Adipose tissue (tissue), 3 donors: ENCODE data around the gene DDX54. TPM values are rescaled to one million over a fixed set of nuclear protein-coding genes. Genes with fewer than 3 reads are reported as not detected.
"Not testable (repeated sequence)": the region's sequence is repeated elsewhere in the genome, so short reads cannot be mapped to it uniquely, and the experiment has no call there.

ENCODE experiments used
- H3K27ac ChIP-seq: one replicate; pipeline ENCODE4 v1.5.1; 2013; ENCODE audit warnings: low read depth, low read length
- WGBS, 3 donors: extraction: QIAGEN DNeasy Blood & Tissue Kit; methylation state at CpG; one replicate each; pipeline ENCODE4 v1.1.7; 2013; 5-methylcytosine and 5-hydroxymethylcytosine counted together
- polyA plus RNA-seq, 3 donors: library from polyadenylated mRNA; stranded (reverse); fragments of 200-250 nt; gene quantifications; one replicate each; pipeline ENCODE4 v1.2.3, GENCODE V29; 2013
- donor health status: healthy with polysubstance abuse.
- donor health status: Bipolar disorder and iron deficiency.
- donor health status: healthy.

The DDX54 gene
- polyA plus RNA-seq, 3 donors: 25.8 to 49.2 (median 38.6) TPM

DNA sequence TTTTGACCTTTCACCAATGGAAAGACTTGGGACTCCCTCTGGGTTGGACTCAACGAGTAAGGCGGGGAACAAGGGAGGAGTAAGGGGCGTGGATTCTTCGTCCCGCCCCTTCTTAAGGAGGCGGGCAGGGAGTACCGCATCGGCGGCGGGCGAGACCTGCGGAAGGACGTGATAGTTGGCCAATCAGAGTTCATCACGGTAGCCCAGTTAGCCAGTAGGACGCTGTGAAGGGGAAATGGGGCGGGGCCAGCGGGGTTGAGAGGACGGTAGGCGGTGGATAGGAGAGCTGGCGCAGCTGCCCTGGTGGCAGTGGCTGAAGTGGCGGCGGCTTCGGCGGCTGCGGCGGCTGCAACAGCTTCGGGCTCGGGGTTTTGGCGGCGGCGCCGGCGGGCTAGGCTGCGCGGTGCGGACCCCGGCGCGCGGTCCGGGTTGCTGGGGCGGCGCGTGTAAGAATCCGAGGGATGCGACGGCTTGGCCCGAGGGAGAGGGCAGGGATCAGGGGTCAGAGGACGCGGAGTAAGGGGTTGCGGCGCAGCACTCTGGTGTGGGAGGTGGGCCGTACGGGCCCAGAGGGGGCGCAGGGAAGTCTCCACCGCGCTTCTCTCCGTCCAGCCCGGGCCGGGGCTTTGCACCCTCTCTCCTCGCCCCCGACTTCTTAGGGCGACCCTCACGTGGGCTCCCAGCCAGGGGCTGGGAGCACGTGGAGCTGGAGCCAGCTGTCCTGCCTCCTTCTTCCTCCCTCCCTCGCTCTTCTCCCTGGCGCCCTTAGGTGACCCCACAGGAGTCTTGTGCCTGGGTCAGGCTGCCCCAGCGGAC is 36.1 kb upstream of the DDX54 start, which contains the start of gene TPCN1:
TPCN1 (plus strand) TSS at position 284 of the 816 bp plus-strand sequence. CDS start 5,389 bp downstream, outside the sequence.
- no peak within 1 kb of the TSS for H3K27ac ChIP-seq
- WGBS, 3 donors: 0 to 1% (median 1%) methylated on average over 56 to 68 of the region's 68 CpGs

DNA sequence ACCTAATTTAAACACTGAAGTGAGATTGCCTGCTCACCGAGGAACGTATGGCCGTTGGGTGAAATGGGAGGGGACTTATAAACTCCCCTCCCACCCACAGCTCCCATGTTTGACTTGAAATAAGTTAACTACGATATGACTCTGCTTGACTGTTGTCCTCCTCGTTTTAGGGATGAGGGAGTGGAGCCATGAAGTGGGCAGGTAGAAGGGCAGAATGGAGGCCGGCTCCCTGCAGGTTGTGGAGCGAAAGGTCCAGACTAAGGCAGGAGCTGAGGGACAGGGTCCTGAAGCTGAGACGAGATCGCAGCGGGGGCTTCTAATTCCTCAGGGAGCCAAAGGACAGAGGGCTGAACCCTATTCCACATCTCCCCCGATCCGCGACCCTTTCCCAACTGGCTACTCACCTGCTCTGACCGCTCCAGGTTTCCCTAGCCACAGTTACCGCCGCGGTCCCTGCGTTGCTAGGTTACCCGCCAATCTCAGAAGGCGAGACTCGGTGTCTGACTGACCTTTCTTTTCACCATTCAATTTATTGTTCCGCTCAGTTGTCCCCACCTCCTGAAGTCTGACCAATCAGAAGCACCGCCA is 35.4 kb upstream of the DDX54 start:
- no peak overlapping the region for H3K27ac ChIP-seq
- 1 to 2% (median 1%) methylated on average over 23 of the region's 23 CpGs for WGBS, 3 donors

- H3K27ac ChIP-seq: no peak overlapping the region
- 85 to 89% (median 88%) methylated on average over 2 of the region's 2 CpGs for WGBS, 3 donors
Observed at GRCh38 chr12:113216027-113216426, 30.7 kb upstream of the DDX54 start.

DNA sequence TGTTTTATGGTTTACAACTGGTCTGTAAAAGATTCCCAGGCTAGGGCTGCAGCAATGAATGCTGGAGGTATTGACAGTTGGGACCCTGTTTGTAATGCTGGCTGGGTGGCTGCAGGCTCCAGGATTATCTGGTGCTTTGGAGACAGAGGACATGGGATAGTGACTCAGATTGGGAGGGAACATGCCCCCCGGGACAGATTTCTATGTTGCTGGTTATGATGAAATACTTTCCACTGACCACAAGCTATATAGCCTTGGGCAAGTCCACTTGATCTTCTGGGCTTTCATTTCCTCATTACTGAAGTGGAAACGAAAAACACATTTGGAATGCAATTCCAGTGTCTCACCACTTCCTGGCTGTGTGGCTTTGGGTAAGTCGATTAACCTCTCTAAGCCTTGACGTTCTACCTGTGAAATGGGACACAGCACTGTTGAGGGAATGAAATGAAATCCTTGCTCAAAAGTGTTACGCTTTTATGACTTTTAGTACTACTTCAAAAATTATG is 29.7 kb upstream of the DDX54 start:
- 29 to 65% (median 30%) methylated on average over 5 of the region's 5 CpGs for WGBS, 3 donors
- H3K27ac ChIP-seq: no peak overlapping the region

DNA sequence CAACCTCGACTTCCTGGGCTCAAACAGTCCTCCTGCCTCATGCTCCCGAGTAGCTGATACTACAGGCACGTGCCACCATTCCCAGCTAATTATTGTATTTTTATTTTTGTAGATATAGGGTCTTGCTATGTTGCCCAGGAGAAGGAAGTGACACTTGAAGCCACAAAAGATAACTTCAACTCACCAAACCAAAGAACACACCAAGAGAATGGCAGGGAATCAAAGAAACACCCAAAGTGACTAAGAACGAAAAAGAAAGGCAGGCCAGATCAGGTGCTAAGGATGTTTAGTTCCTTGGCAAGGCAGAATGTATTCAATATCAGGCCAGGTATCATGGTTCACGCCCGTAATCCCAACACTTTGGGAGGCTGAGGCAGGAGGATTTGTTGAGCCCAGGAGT is 25.9 kb upstream of the DDX54 start:
- no peak overlapping the region for H3K27ac ChIP-seq
- 82 to 93% (median 91%) methylated on average over 6 of the region's 6 CpGs for WGBS, 3 donors

- no peak overlapping the region for H3K27ac ChIP-seq
- WGBS, 3 donors: 48 to 88% (median 53%) methylated on average over 10 of the region's 10 CpGs
Observed at GRCh38 chr12:113208041-113208934, 23.0 kb upstream of the DDX54 start.

DNA sequence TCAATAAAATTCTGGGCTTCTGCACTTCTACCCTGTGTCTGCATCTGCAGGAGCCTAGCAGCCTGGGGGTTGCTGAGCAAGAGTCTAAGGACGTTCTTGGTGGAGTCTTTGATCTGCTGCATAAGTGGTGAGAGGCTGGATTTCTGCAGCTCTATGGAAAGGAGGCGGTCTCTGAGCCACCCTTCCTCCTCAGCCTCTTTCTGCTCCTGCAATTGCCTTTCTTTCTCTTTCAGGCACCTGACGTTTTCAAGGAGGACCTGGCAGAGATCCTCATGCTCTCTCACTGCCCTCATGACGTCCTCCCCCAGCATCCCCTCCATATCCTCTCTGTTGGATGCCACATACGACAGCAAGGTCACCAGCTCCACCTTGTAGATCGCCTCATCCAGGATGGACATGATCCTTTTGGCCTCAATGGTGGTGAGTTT is 22.3 kb upstream of the DDX54 start:
- 56 to 81% (median 61%) methylated on average over 6 of the region's 6 CpGs for WGBS, 3 donors
- no peak overlapping the region for H3K27ac ChIP-seq

GRCh38 chr12:113206802-113207201 is 21.5 kb upstream of the DDX54 start:
- H3K27ac ChIP-seq: not testable (repeated sequence)
- WGBS, 3 donors: 97 to 100% (median 98%) methylated on average over 5 of the region's 5 CpGs

- 66 to 82% (median 81%) methylated on average over 3 of the region's 3 CpGs for WGBS, 3 donors
- no peak overlapping the region for H3K27ac ChIP-seq
Observed at GRCh38 chr12:113204804-113205203, 19.5 kb upstream of the DDX54 start.

- 82 to 87% (median 83%) methylated on average over 8 of the region's 8 CpGs for WGBS, 3 donors
- H3K27ac ChIP-seq: no peak overlapping the region
Observed at GRCh38 chr12:113203852-113204760, 18.8 kb upstream of the DDX54 start.

GRCh38 chr12:113202300-113203075 is 17.2 kb upstream of the DDX54 start:
- WGBS, 3 donors: 79 to 89% (median 82%) methylated on average over 4 of the region's 4 CpGs

DNA sequence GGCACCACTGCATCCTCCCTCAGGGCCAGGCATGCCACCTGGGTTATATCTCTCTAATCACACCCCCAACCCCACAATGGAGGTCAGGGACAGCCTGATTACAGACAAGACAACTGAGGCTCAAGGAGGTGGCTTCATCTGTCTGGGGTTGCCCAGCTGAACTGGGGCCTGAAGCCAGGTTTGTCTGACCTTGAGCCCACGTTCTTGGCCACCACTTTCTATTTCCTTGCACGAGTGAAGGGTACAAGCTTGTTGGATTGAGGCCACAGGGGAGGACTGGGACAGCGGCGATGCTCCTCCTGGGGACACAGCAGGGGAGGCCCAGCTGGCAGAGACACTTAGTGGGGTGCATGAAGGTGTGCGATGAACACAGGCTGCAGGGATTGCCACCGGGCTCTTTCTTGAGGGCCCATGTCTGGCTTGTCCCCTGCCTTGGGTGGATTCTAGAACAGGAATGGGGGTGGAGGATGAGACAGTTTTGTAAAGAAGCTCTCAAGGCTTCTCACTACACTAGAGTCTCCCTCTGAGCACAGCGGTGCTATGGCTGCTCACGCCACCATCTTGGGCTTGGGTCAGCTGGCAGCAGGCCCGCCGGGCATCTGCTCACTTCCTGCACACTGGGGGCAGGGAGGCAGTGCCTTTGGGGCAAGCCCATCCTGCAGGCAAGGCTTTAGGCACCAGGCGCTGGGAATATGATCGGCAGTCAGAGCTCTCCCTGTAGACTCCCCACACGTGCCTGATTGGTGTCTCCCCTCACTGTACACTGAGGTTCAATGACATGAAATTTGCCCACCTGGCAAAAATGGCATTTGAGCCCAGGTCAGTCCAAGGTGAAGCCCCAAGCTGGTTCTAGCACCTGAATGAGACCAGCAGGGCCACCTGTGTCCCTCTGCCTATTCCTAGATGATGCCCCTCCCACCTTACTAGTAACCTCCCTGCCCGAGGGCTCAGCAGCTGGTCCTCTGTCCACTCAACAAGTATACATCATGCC is 16.2 kb upstream of the DDX54 start:
- 65 to 86% (median 85%) methylated on average over 14 of the region's 14 CpGs for WGBS, 3 donors
- no peak overlapping the region for H3K27ac ChIP-seq

More at GRCh38 chr12:113202300-113203075, 17.2 kb upstream of the DDX54 start:
- no peak overlapping the region for H3K27ac ChIP-seq

GRCh38 chr12:113200021-113200797 is 14.9 kb upstream of the DDX54 start:
- WGBS, 3 donors: 46 to 84% (median 81%) methylated on average over 12 of the region's 12 CpGs

DNA sequence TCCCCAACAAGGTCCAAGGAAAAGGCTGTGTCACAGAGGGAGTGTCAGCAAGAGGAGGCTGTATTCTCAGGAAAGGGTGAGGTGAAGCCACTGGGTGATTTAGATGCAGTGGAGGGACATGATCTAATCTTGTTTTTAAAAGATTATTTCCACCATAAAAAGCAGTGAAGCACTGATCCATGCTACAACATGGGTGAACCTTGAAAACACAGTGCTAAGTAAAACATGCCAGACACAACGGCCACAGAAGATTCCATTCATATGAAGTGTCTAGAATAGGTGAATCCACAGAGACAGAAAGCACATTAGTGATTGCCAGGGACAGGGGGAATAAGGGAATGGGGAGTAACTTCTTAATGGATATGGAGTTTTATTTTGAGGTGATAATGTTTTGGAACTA is 13.0 kb upstream of the DDX54 start:
- WGBS, 3 donors: 68 to 83% (median 68%) methylated on average over 1 of the region's 1 CpG
- H3K27ac ChIP-seq: no peak overlapping the region

More at GRCh38 chr12:113200021-113200797, 14.9 kb upstream of the DDX54 start:
- H3K27ac ChIP-seq: no peak overlapping the region

- 97% methylated on average over 8 of the region's 8 CpGs for WGBS, 3 donors
Observed at GRCh38 chr12:113197518-113198077, 12.3 kb upstream of the DDX54 start.

More at GRCh38 chr12:113197518-113198077, 12.3 kb upstream of the DDX54 start:
- no peak overlapping the region for H3K27ac ChIP-seq
